ENCODE measurements around the gene ZNF281.

Gene ZNF281

DNA sequence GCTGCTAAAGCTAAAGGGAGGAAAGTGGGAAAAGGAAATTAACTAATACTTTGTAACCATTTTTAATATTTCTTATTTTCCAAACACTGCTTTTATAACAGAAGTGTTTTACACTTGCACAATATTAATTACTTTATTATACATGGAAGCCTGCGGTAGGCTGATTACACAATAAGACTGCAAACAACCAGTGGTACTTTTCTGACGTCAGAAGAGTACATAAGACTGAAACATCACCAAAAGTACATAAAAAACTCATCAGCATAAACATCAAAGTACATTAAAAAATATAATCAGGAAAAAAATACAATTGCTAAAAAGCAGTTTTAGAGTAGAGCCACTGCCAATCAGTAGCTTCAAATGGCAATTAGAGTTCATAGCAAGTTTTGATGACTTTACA is 4.6 kb downstream of the ZNF281 start:
- Histone ChIP-seq H3K9ac (no peak overlapping the region), H3K27me3 (ENCODE audit: insufficient read depth, low read depth) (no peaks in the 10 kb centered on the region), H3K4me1 (ENCODE audit: low read depth, poor library complexity, severe bottlenecking) (peaks cover 42% of the 10 kb centered on the region), H3K4me2 (no peak overlapping the region), H3K36me3 (ENCODE audit: insufficient read depth) (no peaks in the 10 kb centered on the region; the same call in 1 of the 2 replicates), H3K79me2 (ENCODE audit: insufficient read depth, low read depth) (peaks cover 46% of the 10 kb centered on the region), H3K4me3 (IDR thresholded peaks at IDR 0.05; ENCODE audit: insufficient read depth, low read depth, low read length) (no peak overlapping the region), H3K27ac (no peak overlapping the region), H4K20me1 (ENCODE audit: insufficient read depth) (0 out of 2 replicates have a peak, but pooled peaks cover 6% of the 10 kb centered on the region), H2AFZ (ENCODE audit: low read depth) (no peak overlapping the region)
- TF ChIP-seq, protein P1, sequence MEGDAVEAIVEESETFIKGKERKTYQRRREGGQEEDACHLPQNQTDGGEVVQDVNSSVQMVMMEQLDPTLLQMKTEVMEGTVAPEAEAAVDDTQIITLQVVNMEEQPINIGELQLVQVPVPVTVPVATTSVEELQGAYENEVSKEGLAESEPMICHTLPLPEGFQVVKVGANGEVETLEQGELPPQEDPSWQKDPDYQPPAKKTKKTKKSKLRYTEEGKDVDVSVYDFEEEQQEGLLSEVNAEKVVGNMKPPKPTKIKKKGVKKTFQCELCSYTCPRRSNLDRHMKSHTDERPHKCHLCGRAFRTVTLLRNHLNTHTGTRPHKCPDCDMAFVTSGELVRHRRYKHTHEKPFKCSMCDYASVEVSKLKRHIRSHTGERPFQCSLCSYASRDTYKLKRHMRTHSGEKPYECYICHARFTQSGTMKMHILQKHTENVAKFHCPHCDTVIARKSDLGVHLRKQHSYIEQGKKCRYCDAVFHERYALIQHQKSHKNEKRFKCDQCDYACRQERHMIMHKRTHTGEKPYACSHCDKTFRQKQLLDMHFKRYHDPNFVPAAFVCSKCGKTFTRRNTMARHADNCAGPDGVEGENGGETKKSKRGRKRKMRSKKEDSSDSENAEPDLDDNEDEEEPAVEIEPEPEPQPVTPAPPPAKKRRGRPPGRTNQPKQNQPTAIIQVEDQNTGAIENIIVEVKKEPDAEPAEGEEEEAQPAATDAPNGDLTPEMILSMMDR (conservative IDR thresholded peaks at IDR 0.05; ENCODE audit: low read depth, low read length): no peak

GRCh38 chr1:200401708-200402107 is 8.1 kb downstream of the ZNF281 start:
- Histone ChIP-seq H3K27ac (no peak overlapping the region), H3K27me3 (ENCODE audit: insufficient read depth, low read depth) (no peaks in the 10 kb centered on the region), H3K36me3 (ENCODE audit: insufficient read depth) (no peaks in the 10 kb centered on the region), H3K79me2 (ENCODE audit: insufficient read depth, low read depth) (peaks cover 23% of the 10 kb centered on the region; the same call in 1 of the 2 replicates), H3K4me1 (ENCODE audit: low read depth, poor library complexity, severe bottlenecking) (peaks cover 28% of the 10 kb centered on the region), H3K4me2 (no peak overlapping the region), H4K20me1 (ENCODE audit: insufficient read depth) (0 out of 2 replicates have a peak, but pooled peaks cover 6% of the 10 kb centered on the region), H3K9ac (no peak overlapping the region), H2AFZ (ENCODE audit: low read depth) (no peak overlapping the region), H3K4me3 (IDR thresholded peaks at IDR 0.05; ENCODE audit: insufficient read depth, low read depth, low read length) (no peak overlapping the region)
- TF ChIP-seq, protein P1 (conservative IDR thresholded peaks at IDR 0.05; ENCODE audit: low read depth, low read length): no peak

- Histone ChIP-seq H4K20me1 (ENCODE audit: insufficient read depth) (0 out of 2 replicates have a peak, but pooled peaks cover 6% of the 10 kb centered on the region), H3K4me2 (no peak overlapping the region), H3K4me3 (IDR thresholded peaks at IDR 0.05; ENCODE audit: insufficient read depth, low read depth, low read length) (no peak overlapping the region), H3K9ac (no peak overlapping the region), H3K27ac (no peak overlapping the region), H2AFZ (ENCODE audit: low read depth) (no peak overlapping the region), H3K79me2 (ENCODE audit: insufficient read depth, low read depth) (peaks cover 18% of the 10 kb centered on the region; the same call in 1 of the 2 replicates), H3K4me1 (ENCODE audit: low read depth, poor library complexity, severe bottlenecking) (peaks cover 24% of the 10 kb centered on the region), H3K27me3 (ENCODE audit: insufficient read depth, low read depth) (no peaks in the 10 kb centered on the region), H3K36me3 (ENCODE audit: insufficient read depth) (no peaks in the 10 kb centered on the region)
- TF ChIP-seq, protein P1 (conservative IDR thresholded peaks at IDR 0.05; ENCODE audit: low read depth, low read length): no peak
Measured at GRCh38 chr1:200401263-200401662, 8.6 kb downstream of the ZNF281 start.

- Histone ChIP-seq H2AFZ (ENCODE audit: low read depth) (no peak overlapping the region), H3K27ac (no peak overlapping the region), H3K9ac (no peak overlapping the region)
Measured at GRCh38 chr1:200400556-200400955, 9.3 kb downstream of the ZNF281 start.

More at GRCh38 chr1:200400556-200400955, 9.3 kb downstream of the ZNF281 start:
- Histone ChIP-seq H4K20me1 (ENCODE audit: insufficient read depth) (0 out of 2 replicates have a peak, but pooled peaks cover 2% of the 10 kb centered on the region), H3K79me2 (ENCODE audit: insufficient read depth, low read depth) (peaks cover 11% of the 10 kb centered on the region; the same call in 1 of the 2 replicates), H3K4me3 (IDR thresholded peaks at IDR 0.05; ENCODE audit: insufficient read depth, low read depth, low read length) (no peak overlapping the region), H3K4me2 (no peak overlapping the region), H3K27me3 (ENCODE audit: insufficient read depth, low read depth) (no peaks in the 10 kb centered on the region), H3K4me1 (ENCODE audit: low read depth, poor library complexity, severe bottlenecking) (peaks cover 21% of the 10 kb centered on the region), H3K36me3 (ENCODE audit: insufficient read depth) (no peaks in the 10 kb centered on the region)
- TF ChIP-seq, protein P1 (conservative IDR thresholded peaks at IDR 0.05; ENCODE audit: low read depth, low read length): no peak

All from KMS-11 (cell line).